Parathyroid adenoma (tissue), 2 donors: ENCODE results near the gene MSANTD2.

ENCODE experiments used
- H2AFZ ChIP-seq: fragments of 300-600 bp; sonication (generic); one replicate; pipeline ENCODE4 v1.7.0; 2017; ENCODE audit warnings: antibody characterized with exemption, mild to moderate bottlenecking
- H3K27ac ChIP-seq: fragments of 300-600 bp; sonication (generic); one replicate; pipeline ENCODE4 v1.7.0; 2017
- H3K27me3 ChIP-seq: fragments of 300-600 bp; sonication (generic); one replicate; pipeline ENCODE4 v1.7.0; 2017; ENCODE audit warnings: low read length; ENCODE audit not compliant: control insufficient read depth, insufficient read depth
- H3K36me3 ChIP-seq: fragments of 300-600 bp; sonication (generic); one replicate; pipeline ENCODE4 v1.7.0; 2017; ENCODE audit warnings: low read length; ENCODE audit not compliant: control insufficient read depth, insufficient read depth
- H3K4me1 ChIP-seq: fragments of 300-600 bp; sonication (generic); one replicate; pipeline ENCODE4 v1.7.0; 2017; ENCODE audit warnings: control low read depth
- H3K4me2 ChIP-seq: fragments of 300-600 bp; sonication (generic); one replicate; pipeline ENCODE4 v1.7.0; 2017; ENCODE audit warnings: low read length
- H3K4me3 ChIP-seq: fragments of 300-600 bp; sonication (generic); one replicate; pipeline ENCODE4 v1.7.0; 2017; ENCODE audit warnings: low read depth, low read length
- H3K79me2 ChIP-seq: fragments of 300-600 bp; sonication (generic); one replicate; pipeline ENCODE4 v1.7.0; 2017; ENCODE audit warnings: control low read depth
- H3K9ac ChIP-seq: fragments of 300-600 bp; sonication (generic); one replicate; pipeline ENCODE4 v1.7.0; 2017; ENCODE audit warnings: mild to moderate bottlenecking
- H3K9me3 ChIP-seq: fragments of 300-600 bp; sonication (generic); one replicate; pipeline ENCODE4 v1.7.0; 2017; ENCODE audit warnings: low read length; ENCODE audit not compliant: control insufficient read depth
- CTCF ChIP-seq: fragments of 300-600 bp; sonication (generic); IDR thresholded peaks from one replicate; pipeline ENCODE4 v1.7.0; 2017; ENCODE audit warnings: antibody characterized with exemption, mild to moderate bottlenecking
- donor health status: primary hyperparathyroidism.

The MSANTD2 gene

DNA sequence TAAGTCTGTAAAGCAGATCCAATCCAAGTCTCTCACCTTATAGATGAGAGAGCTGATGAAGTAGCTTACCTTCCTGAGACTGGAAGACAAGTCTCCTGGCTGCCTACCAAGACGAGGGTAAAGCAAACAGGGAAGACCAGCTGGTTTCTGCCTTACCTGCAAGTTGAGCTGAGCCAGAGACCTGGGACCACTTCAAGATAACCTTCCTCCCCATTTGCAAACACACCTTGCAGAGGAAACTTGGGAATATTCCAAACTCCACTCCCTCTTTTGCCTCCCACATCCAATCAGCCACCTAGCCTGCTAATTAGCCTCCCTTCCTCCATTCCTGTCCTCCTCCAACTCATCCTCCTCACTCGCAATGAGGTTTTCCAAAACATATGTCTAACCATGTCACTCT, 41.6 kb upstream of the MSANTD2 start:
- Histone ChIP-seq H3K4me1 (no peaks in the 10 kb centered on the region), H3K36me3 (no peaks in the 10 kb centered on the region), H3K9ac (no peak overlapping the region), H3K27me3 (peaks cover 4% of the 10 kb centered on the region), H3K4me3 (no peak overlapping the region), H2AFZ (no peak overlapping the region), H3K79me2 (no peaks in the 10 kb centered on the region), H3K27ac (no peak overlapping the region), H3K9me3 (no peaks in the 10 kb centered on the region), H3K4me2 (no peak overlapping the region)
- TF ChIP-seq CTCF, result no peak

GRCh38 chr11:124841201-124841600, 41.0 kb upstream of the MSANTD2 start:
- peaks cover 4% of the 10 kb centered on the region for H3K27me3 ChIP-seq
- H2AFZ ChIP-seq, result no peak overlapping the region
- H3K4me1 ChIP-seq, result no peaks in the 10 kb centered on the region
- H3K9me3 ChIP-seq, result no peaks in the 10 kb centered on the region
- H3K36me3 ChIP-seq, result no peaks in the 10 kb centered on the region
- no peak overlapping the region for H3K9ac ChIP-seq
- H3K79me2 ChIP-seq, result no peaks in the 10 kb centered on the region
- no peak overlapping the region for H3K4me2 ChIP-seq
- no peak overlapping the region for H3K4me3 ChIP-seq
- H3K27ac ChIP-seq, result no peak overlapping the region
- TF ChIP-seq CTCF, result no peak

- Histone ChIP-seq H3K4me3 (no peak overlapping the region), H3K27ac (no peak overlapping the region), H3K9ac (no peak overlapping the region), H2AFZ (no peak overlapping the region), H3K4me1 (no peaks in the 10 kb centered on the region), H3K9me3 (no peaks in the 10 kb centered on the region), H3K4me2 (no peak overlapping the region), H3K79me2 (no peaks in the 10 kb centered on the region), H3K36me3 (no peaks in the 10 kb centered on the region), H3K27me3 (peaks cover 4% of the 10 kb centered on the region)
- TF ChIP-seq CTCF, result no peak
These were observed 40.5 kb upstream of the MSANTD2 start for GRCh38 chr11:124840666-124841065.

GRCh38 chr11:124839972-124840621, 39.9 kb upstream of the MSANTD2 start:
- Histone ChIP-seq H3K9ac (no peak overlapping the region), H3K79me2 (no peaks in the 10 kb centered on the region), H3K4me2 (peak overlapping the region; percentile 59), H3K27me3 (peaks cover 4% of the 10 kb centered on the region), H3K27ac (no peak overlapping the region), H3K4me3 (no peak overlapping the region), H3K36me3 (no peaks in the 10 kb centered on the region), H3K9me3 (no peaks in the 10 kb centered on the region), H3K4me1 (no peaks in the 10 kb centered on the region), H2AFZ (peak overlapping the region; percentile 68)
- TF ChIP-seq CTCF, result no peak
